ENCODE results near the gene RANBP9. TPM values are rescaled to one million over a fixed set of nuclear protein-coding genes. Genes with fewer than 3 reads are reported as not detected.

RANBP9 gene
- total and polyA plus RNA-seq, 9 of the 15 experiments (the other 6 are each of a cell fraction or from before 2014, with no cell fraction given), result 27.5 to 130 (median 61.5) TPM

GRCh38 chr6:13678255-13678983, 33.2 kb downstream of the RANBP9 start (continued):
- 0 out of 2 replicates have a peak, but pooled peaks have one; percentile 15 for TF ChIP-seq MGA (IDR thresholded peaks at IDR 0.05)
- TF ChIP-seq FOXM1 (IDR thresholded peaks at IDR 0.05; ENCODE audit: low read depth), result peak; percentile 99
- no peak for TF ChIP-seq FOXM1 (CRISPR knock-in tag; IDR thresholded peaks at IDR 0.05; ENCODE audit: low read depth)
- no peak for TF ChIP-seq RFX5 (IDR thresholded peaks at IDR 0.05; ENCODE audit: low read depth, low read length)
- peak; percentile 55 for TF ChIP-seq KDM5B (IDR thresholded peaks at IDR 0.05; ENCODE audit: insufficient replicate concordance, low read depth, low read length)
- TF ChIP-seq STAT6 (CRISPR knock-in tag; IDR thresholded peaks at IDR 0.05), result 0 out of 2 replicates have a peak, but pooled peaks have one; percentile 55
- TF ChIP-seq NFYB (IDR thresholded peaks at IDR 0.05; ENCODE audit: extremely low read depth, insufficient read length), result peak; percentile 55
- TF ChIP-seq NR1H2 (CRISPR knock-in tag; IDR thresholded peaks at IDR 0.05), result no peak
- no peak for TF ChIP-seq NFATC3 (IDR thresholded peaks at IDR 0.05)
- peak; percentile 99 for TF ChIP-seq CC2D1A (IDR thresholded peaks at IDR 0.05)
- no peak for TF ChIP-seq SMC3 (conservative IDR thresholded peaks at IDR 0.05; ENCODE audit: insufficient read depth, low read depth, low read length)
- TF ChIP-seq MEF2D (tag; conservative IDR thresholded peaks at IDR 0.05; ENCODE audit: low read depth), result peak; percentile 55; the same call in 1 of the 2 replicates
- peak; percentile 22; the same call in 1 of the 2 replicates for TF ChIP-seq TAF7 (tag; IDR thresholded peaks at IDR 0.05)

Data from K562 (cell line).